GM21360 (cell line): ENCODE data around the gene GRHPR.
A peak's percentile ranks its signal among the peaks of the same experiment; 100 is the strongest.
"Not testable (repeated sequence)": the region's sequence is repeated elsewhere in the genome, so short reads cannot be mapped to it uniquely, and the experiment has no call there.

Experiments
- ATAC-seq: cut with Tn5 transposase; IDR thresholded peaks from one replicate; pipeline ENCODE4 v1.9.1; 2021; ENCODE audit warnings: mild to moderate bottlenecking, moderate library complexity; ENCODE audit not compliant: unreplicated experiment

GRHPR gene

DNA sequence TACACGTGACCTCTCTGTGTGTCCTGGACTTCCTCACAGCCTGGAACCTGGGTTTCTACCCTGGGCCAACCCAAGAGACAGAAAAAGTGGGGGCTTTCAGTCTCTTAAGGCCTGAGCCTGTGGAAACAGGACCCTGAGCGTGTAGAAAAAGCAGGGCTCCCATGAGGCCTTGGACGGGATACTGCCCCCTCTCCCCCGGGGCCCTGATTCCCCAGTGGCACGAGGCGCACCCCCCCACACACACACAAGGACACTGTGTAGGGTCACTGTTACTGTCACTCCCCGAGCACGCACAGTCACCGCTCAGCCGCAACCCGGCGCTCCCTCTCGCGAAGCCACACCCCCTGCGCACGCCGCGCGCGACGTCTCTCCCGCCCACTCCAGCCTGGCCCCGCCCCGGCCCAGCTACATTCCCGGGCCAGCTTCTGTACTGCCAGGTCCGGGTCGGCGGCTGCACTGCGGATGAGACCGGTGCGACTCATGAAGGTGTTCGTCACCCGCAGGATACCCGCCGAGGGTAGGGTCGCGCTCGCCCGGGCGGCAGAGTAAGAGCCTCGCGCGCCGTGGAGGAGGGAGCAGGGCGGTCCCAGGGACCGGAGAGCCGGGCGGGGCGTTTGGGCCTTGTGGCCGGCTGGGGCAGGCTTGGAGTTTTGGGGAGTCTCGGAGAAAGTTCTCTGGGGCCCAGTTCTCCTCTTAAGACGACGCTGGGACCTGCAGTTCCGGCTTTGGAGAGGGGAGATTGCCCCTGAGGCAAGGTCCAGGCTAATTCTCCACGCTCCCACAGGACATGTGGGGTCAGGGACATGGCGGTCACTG, at the start of gene GRHPR:
Gene GRHPR (plus strand): TSS at position 408 of the 816 bp plus-strand sequence. CDS start 55 bp downstream, at position 463.
- ATAC-seq: peak; percentile 89

DNA sequence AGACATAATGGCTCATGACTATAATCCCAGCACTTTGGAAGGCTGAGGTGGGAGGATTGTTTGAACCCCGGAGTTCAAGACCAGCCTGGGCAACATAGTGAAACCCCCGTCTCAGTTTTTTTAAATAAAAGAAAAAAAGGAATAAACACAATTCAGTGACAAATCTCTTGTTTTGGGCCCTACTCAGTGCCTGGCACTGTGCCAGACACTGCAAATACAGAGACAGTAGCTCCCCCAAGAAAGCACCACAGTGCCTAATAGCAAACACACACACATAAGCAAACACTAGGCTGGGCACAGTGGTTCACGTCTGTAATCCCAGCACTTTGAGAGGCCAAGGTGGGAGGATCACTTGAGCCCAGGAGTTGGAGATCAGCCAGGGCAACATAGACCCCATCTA, 49.7 kb upstream of the GRHPR start:
- ATAC-seq: no peak

DNA sequence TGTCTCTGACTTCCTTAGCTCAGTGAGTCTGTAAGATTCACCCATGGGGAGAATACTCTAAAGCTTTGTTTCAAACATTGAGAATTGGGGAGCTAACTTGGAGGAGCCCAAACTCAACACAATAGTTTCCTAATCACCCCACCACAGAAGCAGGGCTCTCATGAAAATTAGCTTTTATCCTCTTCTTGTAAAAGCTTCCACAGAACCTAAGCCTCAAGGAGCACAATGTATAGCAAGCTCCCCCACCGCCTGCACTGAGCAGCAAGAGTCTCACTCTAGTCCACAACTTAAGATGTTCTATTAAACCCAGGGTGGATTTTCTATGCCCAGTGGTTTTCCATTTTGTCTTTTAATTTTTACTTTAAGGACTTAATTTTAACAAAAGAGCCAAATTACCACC, 48.9 kb upstream of the GRHPR start:
- ATAC-seq: no peak

DNA sequence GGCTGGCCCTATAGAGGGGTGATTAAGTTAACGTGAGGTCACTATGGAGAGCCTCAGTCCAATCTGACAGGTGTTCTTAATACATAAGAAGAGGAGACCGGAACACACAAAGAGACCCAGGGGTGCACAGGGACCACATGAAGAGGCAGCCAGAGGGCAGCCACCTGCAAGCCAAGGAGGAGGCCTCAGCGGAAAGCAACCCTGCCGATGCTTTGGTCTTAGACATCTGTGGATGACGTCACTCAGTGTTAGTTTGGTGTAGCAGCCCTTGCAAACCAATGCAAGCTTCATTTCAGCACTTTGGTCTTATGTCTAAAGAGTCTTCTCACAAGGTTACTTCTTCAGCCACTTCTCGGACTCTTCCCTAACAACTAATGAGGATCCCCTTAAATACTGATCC, 47.6 kb upstream of the GRHPR start:
- ATAC-seq: peak; percentile 39

DNA sequence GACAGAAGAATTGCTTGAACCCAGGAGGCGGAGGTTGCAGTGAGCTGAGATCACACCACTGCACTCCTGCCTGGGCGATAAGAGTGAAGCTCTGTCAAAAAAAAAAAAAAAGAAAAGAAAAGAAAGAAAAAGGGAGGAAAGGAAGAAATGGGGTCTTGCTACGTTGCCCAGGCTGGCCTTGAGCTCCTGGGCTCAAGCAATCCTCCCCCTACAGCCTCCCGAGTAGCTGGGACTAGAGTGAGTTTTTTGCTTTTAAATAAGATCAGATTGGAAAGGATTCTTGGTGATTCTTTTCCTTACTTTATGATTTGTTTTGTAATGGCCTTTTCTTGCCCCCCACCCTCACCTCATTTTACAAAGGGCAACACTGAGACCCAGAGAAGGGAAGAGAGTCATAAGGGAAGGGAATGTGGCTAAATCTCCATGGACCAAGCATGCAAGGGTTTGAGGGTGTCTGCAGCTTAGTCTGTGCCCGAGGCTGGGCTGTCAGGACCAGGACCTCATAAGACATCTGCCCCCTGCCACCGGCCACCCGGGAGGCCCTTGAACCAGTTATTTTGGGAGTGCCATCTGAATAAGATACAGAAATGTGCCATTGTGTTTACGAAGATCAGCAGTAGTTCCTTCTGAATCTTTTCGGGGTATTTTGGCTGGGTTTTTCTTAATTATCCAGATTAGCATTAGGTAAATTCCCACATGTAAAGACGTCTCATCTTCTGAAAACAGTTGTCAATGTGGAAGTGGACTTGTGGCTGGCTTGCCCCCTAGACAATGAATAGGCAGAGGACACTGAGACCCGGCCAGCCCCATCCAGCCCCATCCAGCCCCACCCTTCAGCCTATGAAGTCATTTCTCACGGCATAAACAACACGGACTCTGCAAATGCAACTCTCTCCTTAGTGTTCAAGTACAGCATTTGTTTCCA, 44.5 kb upstream of the GRHPR start:
- ATAC-seq: no peak

DNA sequence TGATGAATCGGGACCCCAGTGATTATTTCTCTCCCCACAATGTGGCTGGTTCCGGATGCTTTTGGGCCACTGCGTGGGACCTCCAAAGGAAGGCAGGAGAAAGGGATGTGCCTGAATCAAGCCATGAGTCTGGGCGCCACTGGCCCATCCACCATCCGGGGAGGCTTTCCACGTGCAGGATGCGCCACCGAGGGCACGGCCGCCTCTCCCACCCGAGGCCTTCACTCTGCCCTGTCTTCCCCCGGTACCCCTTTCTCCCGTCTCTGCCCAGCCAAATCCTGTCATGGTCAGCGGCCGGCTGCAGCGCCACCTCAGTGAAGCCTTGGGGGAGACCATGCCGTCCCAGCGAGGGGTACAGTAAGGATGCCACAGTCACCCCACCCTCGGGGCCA, 43.9 kb upstream of the GRHPR start:
- no peak for ATAC-seq

DNA sequence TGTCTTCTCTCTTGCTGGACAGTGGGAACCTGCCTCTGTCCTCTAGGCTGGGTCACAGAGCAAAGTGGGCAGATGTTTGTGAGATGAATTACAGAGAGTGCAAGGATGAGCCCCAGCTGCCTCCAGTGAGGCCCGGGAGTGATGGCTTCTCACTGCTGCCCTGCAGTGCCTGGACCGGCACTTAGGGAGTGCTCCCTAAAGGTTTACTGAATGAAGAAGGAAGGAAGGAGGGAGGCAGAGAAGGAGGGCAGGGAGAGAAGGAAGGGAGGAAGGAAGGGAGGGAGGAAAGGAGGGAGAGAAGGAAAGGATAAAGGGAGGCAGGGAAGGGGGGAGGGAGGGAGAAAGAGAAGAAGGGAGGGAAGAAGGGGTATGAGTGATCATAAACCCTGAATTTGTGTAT, 42.7 kb upstream of the GRHPR start:
- no peak for ATAC-seq

DNA sequence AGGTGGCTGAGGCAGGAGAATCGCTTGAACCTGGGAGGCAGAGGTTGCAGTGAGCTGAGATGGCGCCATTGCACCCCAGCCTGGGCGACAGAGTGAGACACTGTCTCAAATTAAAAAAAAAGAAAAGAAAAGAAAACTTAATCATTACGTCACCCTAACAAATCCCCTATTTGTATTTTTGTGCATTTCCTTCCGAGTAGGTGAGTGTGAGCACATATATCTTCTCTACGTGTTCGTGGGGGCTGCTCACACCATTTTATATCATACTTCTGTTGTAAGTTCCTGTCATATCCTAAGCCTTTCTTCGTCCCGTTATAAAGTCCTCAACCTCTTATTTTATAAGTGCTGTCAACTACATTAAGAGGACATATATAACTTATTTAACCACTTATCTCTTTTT, 41.9 kb upstream of the GRHPR start:
- no peak for ATAC-seq

DNA sequence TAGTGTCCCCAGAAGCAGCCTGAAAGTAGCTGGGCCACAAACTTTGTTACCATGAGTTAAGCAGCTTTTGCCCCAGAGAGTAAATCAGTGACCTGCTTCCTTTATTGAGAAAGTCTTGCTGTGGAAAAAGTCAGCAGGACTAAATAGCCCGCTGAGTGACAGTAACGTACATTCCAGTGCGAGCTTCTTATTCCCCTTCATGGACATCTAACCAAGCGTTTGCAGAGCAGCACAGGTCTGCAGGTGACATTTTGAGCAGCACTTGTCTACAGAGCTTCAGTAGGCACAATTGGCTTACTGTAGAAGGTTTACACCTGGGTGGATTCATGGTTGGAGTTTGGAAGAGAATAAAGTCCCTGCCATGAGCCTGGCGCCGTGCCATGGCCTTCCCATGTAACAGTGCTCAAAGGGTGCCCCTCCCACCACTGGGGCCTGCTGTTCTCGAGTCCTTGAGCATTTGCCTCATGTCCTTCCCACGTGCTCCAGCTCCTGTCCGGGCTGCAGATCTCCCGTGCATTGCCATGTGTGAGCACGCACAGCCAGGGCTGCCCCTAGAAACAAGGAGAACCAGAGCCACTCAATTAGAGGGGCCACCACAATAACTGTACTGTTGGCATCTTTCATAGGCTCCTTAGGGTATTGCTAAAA, 41.3 kb upstream of the GRHPR start:
- ATAC-seq: no peak

DNA sequence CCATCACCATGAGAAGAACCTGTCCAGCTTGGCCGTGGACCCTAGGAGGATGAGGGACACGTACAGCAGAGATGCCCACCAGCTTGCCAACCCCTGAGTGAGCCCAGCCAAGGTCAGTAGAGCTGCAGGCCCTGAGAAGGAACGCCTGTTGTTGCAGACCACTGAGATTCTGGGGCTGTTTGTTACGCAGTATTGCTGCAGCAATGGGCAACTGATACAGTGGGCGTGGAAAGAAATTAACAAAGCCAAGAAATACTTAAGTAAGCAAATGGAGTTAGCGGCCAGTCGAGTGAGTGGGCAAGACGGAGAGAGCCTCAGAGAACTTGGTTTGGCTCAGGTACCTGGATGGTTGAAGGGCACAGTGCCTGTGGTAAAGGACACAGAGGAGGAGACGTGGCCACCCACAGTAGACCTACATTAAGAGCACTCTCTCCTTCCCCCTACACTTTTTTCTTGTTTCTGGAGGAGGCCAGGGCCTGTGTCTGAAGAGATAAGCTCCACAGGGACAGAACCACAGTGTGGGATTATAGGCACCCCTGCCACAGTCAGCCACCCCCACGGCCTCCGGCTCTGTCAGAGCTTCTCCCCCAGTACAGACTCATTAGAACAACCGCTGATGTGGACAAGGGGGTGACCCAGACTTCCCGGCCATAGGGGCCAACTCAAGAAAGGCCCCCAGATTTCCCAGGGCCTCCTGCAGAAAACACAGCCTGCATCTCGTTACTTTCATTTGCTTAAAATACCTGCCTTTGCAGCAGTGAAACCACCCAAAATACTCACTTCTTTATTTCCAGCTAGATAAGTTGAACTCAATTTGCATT, 40.1 kb upstream of the GRHPR start:
- ATAC-seq: no peak

DNA sequence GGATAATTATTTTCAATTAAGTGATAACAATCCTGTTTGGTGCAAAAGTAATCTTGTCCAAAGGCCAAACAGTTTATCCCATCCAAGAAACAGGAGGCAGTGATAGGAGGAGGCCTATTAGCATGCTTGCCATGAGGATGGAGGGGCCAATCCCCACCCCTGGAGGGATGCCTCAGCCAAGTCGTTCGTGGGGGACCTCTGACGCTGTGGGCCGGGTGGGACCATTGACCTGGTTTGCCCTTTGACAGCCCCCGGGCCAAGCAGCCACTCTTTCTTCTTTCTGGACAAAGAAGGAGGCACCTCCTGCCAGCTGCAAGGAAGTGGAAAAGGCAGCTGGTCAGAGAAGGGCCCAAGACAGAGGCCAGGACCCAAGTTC, 39.5 kb upstream of the GRHPR start:
- ATAC-seq: no peak

DNA sequence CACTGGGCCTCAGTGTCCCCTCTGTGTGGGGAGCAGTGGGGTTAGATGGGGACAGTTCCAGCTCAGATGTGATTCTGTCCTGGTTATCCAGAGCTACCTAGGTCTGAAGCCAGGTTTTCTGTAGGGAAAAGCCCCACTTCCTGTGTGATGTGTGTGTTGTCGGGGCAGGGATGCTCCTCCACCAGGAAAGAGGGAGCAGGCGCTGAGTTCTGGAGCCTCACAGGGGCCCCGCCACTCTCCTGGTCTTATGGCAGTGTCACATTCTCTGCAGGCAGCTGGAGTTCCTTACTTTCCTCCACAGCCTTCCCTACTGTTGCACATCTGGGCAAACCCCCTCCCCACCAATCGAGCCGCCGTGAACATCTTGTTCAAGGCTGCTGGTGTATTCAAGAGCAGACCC, 39.1 kb upstream of the GRHPR start:
- no peak for ATAC-seq

DNA sequence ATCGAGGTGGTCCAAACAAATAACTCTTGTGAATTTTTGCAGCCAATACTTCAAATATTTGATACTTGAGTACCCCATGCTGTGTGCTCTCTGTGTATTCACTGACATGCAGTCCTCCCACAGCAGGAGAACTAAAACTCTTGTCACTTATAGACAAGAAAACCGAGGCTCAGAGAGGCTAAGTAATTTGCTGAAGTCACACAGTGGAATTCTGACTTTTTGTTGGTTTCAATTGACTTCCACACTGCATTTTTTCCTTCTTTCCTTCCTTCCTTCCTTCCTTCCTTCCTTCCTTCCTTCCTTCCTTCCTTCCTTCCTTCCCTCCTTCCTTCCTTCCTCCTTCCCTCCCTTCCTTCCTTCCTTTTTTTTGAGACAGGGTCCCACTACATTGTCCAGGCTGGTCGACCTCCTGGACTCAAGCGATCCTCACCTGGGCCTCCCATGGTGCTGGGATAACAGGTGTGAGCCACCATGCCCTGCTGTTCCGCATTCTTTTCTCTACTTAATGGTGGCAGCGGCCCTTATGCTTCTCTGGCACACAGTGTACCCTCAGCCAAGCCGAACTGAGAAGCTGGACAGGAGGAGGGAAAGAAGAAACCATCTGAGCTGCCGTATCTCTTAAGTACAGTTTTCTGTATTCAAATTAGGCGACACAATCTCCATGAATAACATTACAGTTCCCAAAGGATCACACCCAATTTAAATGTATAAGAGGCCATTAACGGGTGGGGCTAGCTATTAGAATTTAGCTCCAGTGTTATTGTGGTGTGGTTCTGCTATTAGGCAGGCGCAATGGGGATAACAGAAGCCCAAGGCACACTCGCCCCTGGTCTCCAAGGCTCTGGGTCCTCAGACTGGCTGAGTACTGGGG, 38.4 kb upstream of the GRHPR start:
- no peak for ATAC-seq

DNA sequence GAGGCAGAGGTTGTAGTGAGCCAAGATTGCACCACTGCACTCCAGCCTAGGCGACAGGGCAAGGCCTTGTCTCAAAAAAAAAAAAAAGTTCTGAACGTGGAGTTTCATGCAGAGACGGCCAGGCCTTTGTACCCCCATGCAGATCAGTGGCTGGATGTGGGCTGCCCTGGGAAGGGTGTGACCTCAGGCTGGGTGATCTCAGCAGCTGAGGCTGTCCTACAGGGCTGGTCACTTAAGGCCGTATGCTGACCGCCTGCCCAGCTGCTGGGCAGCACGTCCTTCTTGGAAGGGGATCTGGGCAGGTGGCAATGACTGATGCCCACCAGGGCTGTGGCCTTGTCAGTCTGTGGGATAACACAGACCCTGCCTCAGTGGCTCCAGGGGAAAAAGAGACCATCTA, 37.2 kb upstream of the GRHPR start:
- no peak for ATAC-seq

DNA sequence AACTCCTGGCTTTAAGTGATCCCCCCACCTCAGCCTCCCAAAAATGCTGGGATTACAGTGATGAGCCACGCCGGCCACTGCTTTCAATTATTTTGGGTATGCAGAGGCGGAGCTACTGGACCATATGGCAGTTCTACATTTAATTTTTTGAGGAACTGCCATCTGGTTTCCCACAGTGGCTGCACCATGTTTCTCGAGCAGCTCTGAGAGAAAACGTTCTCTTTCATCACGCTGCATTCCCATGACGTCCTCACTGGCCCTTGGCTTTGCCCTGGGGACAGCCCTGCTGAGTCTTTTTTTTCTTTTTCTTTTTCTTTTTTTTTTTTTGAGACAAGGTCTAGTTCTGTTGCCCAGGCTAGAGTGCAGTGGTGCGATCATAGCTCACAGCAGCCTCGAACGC, 35.5 kb upstream of the GRHPR start:
- no peak for ATAC-seq

DNA sequence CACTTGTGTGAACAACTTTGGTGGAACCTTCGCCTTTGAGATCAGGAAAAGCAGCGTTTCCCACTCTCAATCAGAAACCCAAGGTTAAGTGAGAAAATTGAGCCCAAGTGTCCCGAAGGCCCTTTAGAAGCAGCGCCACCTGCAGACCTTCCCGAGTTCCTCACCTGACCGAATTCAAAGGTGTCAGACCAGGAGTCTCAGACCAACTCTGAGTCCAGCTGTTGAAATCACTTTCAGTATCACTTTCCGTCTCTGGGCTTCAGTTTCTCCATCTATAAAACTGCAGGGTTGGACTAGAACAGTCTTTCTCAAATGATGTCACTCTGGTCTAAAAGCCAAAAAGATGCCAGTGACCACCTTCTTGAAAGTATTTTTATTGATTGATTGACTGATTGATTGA, 31.7 kb upstream of the GRHPR start:
- peak; percentile 49 for ATAC-seq

DNA sequence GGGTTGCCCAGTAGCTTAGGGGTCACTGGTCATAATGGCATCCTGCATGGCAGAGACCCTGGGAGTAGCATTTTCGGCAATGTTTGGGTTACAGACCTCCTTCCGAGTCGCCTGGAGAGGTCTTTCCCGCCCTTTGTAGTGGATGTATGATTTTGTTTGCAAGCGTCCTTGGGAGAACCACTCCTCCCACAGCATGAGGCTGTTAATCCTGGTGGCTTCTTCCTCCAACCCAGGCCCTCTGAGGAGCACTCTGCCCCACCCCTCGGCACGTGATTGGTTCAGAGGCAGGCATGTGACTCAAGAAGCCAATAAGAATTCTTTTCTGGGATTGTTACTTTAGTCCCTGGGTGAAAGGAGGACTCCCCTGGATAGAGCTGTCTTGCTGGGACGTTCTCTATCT, 30.2 kb upstream of the GRHPR start:
- no peak for ATAC-seq

DNA sequence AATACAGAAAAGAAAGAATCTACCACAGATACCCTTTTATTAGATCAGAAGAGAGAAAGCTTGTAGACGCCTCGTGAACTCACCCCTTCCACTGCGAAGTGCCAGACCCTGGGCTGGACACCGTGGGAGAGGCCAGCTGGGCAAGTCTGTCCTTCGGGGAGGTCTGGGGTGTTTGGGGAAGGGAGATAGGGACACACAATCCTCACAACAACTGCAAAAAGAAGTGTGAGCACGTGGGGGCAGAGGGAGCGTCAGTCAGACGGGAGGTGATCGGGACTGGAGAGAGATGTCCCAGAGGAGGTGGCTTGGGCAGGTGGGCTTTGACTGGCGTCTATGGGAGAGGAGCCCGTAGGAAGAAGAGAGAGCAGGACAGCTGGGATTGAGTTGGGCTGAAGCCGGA, 27.3 kb upstream of the GRHPR start:
- ATAC-seq: no peak

DNA sequence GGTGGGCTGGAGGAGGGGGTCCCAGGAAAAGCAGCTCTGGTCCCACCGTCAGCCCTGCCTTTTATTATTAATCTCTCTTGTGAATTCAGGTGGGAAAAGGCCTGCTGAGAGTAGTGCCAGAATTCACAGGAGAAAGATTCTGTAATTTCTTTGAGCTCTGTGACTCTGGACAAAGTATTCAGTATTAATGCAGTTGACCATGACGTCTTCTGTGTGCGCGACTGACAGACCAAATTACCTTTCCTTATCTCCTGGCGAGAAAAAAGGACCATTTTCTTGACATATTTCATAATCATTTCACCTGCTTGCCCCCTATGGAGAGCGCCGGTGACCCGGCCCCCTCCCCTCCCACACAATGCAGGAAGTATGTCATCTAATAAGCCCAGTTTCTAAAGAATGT, 26.8 kb upstream of the GRHPR start:
- no peak for ATAC-seq

DNA sequence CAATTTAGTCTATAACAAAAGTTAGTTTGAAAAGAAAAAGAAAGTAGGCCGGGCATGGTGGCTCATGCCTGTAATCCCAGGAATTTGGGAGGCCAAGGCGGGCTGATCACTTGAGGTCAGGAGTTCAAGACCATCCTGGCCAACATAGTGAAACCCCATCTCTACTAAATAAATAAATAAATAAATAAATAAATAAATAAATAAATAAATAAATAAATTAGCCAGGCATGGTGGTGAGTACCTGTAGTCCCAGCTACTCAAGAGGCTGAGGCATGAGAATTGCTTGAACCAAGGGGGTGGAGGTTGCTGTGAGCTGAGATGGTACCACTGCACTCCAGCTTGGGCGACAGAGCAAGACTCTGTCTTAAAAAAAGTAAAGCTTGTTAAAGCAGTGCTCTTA, 24.5 kb upstream of the GRHPR start:
- not testable (repeated sequence) for ATAC-seq
